ENCODE data around the gene CLEC1A.

GRCh38 chr12:10102322-10102721 is 3.5 kb upstream of the CLEC1A start:
- TF ChIP-seq POLR2A (IDR thresholded peaks at IDR 0.05) (no peak), CTCF (IDR thresholded peaks at IDR 0.05) (no peak)
